Endothelial cell of umbilical vein (primary cell): ENCODE measurements around the gene TXNRD2. TPM values are rescaled to one million over a fixed set of nuclear protein-coding genes. Genes with fewer than 3 reads are reported as not detected.
"Not testable (repeated sequence)": the region's sequence is repeated elsewhere in the genome, so short reads cannot be mapped to it uniquely, and the experiment has no call there.

ENCODE experiments used
- BruUV-seq: library from RNA; stranded (reverse); fragments of 400-500 nt; replicated peaks from 2 replicates; lab custom pipeline; 2021; lab: Mats Ljungman, UMichigan
- CTCF ChIA-PET: fragments of 300-600, 350-600 bp; sonication (Branson Sonifier 250); formaldehyde crosslinking; loops from one replicate; lab custom pipeline; 2021; ENCODE audit warnings: antibody characterized with exemption, inconsistent platforms; lab: Charles Lee
- POLR2A ChIA-PET: fragments of 300-600, 350-600 bp; sonication (Branson Sonifier 250); formaldehyde crosslinking; loops from one replicate; lab custom pipeline; 2021; ENCODE audit warnings: antibody characterized with exemption, inconsistent platforms; lab: Charles Lee
- DNase-seq: peaks from one replicate; pipeline ENCODE4 v3.0.0-alpha.2; 2011; ENCODE audit warnings: low read depth, low spot score
- FAIRE-seq: peaks from 2 replicates; lab custom pipeline; 2011; peaks lifted over from hg19 to GRCh38; lab: Jason Lieb, UNC
- H2AFZ ChIP-seq: 2 replicates; pipeline ENCODE4 v1.6.0; 2012; ENCODE audit warnings: low read depth, low read length, control low read depth, inconsistent platforms
- H3K27ac ChIP-seq: 2 replicates; pipeline ENCODE4 v1.5.1; 2011; ENCODE audit warnings: low read depth, mild to moderate bottlenecking, control low read depth, low read length, moderate library complexity; ENCODE audit not compliant: insufficient read depth
- H3K27me3 ChIP-seq, 2 experiments: 2 replicates each; pipeline versions ENCODE4 v1.6.0 to v1.6.1; 2011; ENCODE audit warnings: low read length in 2 of 2, mixed read lengths in 1 of 2; ENCODE audit not compliant: control insufficient read depth in 2 of 2, insufficient read depth in 2 of 2
- H3K36me3 ChIP-seq, 2 experiments: 2 replicates in 1 of 2; 3 replicates in 1 of 2; pipeline ENCODE4 v1.5.1; 2011; ENCODE audit warnings: low read length in 2 of 2, mild to moderate bottlenecking in 1 of 2, moderate library complexity in 1 of 2; ENCODE audit not compliant: control insufficient read depth in 2 of 2, insufficient read depth in 2 of 2; ENCODE audit errors: extremely low read depth in 1 of 2
- H3K4me1 ChIP-seq: 3 replicates; pipeline ENCODE4 v1.5.1; 2011; ENCODE audit warnings: mild to moderate bottlenecking, low read length; ENCODE audit not compliant: control insufficient read depth, insufficient read depth; ENCODE audit errors: extremely low read depth
- H3K4me2 ChIP-seq: 2 replicates; pipeline ENCODE4 v1.6.1; 2011; ENCODE audit warnings: low read length, control low read depth, mixed read lengths; ENCODE audit not compliant: insufficient read depth
- H3K4me3 ChIP-seq, 3 experiments: fragments of 200-600 bp in 1 of 3; sonication (generic), shearing (Covaris generic) in 1 of 3; replicated peaks in 1 of 3; 2 replicates each; pipeline ENCODE4 v1.5.1; 2011 to 2016; ENCODE audit warnings: control low read depth in 3 of 3, low read length in 3 of 3, mild to moderate bottlenecking in 2 of 3, inconsistent platforms in 1 of 3, low read depth in 1 of 3, moderate library complexity in 1 of 3; ENCODE audit not compliant: insufficient read depth in 1 of 3
- H3K79me2 ChIP-seq: 2 replicates; pipeline ENCODE4 v1.6.0; 2012; ENCODE audit warnings: low read length, inconsistent platforms; ENCODE audit not compliant: control insufficient read depth, insufficient read depth
- H3K9ac ChIP-seq: replicated peaks from 2 replicates; pipeline ENCODE3; 2011; ENCODE audit warnings: low read length, control low read depth; ENCODE audit not compliant: insufficient read depth; ENCODE audit errors: extremely low read depth
- H3K9me1 ChIP-seq: replicated peaks from 3 replicates; pipeline ENCODE4 v1.6.0; 2011; ENCODE audit warnings: mild to moderate bottlenecking, low read length; ENCODE audit not compliant: control insufficient read depth, insufficient read depth; ENCODE audit errors: extremely low read depth
- H3K9me3 ChIP-seq: replicated peaks from 2 replicates; pipeline ENCODE4 v1.5.1; 2012; ENCODE audit warnings: low read length, inconsistent platforms; ENCODE audit not compliant: control insufficient read depth, insufficient read depth
- H4K20me1 ChIP-seq: replicated peaks from 2 replicates; pipeline ENCODE3; 2011; ENCODE audit warnings: mild to moderate bottlenecking, low read length; ENCODE audit not compliant: control insufficient read depth, insufficient read depth; ENCODE audit errors: extremely low read depth
- EZH2 ChIP-seq: IDR thresholded peaks from 2 replicates; pipeline ENCODE4 v1.6.1; 2012; ENCODE audit warnings: borderline replicate concordance, low read depth, mild to moderate bottlenecking, moderate library complexity, low read length, inconsistent platforms; ENCODE audit not compliant: severe bottlenecking
- FOS ChIP-seq: IDR thresholded peaks from 2 replicates; pipeline ENCODE4 v1.6.1; 2011; ENCODE audit warnings: mild to moderate bottlenecking, low read length, moderate library complexity, borderline replicate concordance; ENCODE audit not compliant: insufficient read depth
- GATA2 ChIP-seq: IDR thresholded peaks from 2 replicates; pipeline ENCODE4 v1.7.0; 2011; ENCODE audit warnings: low read depth, mild to moderate bottlenecking, moderate library complexity, mixed read lengths, low read length; ENCODE audit not compliant: insufficient read length, insufficient read depth
- JUN ChIP-seq: IDR thresholded peaks from 2 replicates; pipeline ENCODE4 v1.6.1; 2011; ENCODE audit warnings: borderline replicate concordance, low read depth; ENCODE audit not compliant: insufficient read length, insufficient read depth
- MYC ChIP-seq: IDR thresholded peaks from one replicate; pipeline ENCODE4 v1.6.1; 2011; ENCODE audit warnings: mild to moderate bottlenecking, low read depth, low read length
- POLR2A ChIP-seq: IDR thresholded peaks from 2 replicates; pipeline ENCODE4 v1.6.1; 2012; ENCODE audit warnings: low read depth, mild to moderate bottlenecking, control low read depth, low read length
- POLR2AphosphoS5 ChIP-seq: IDR thresholded peaks from 2 replicates; pipeline ENCODE4 v1.6.1; 2012; ENCODE audit warnings: low read depth, mild to moderate bottlenecking, control low read depth, low read length, moderate library complexity; ENCODE audit not compliant: insufficient read depth
- dilution Hi-C: fragments of 300-500 bp; cut with MboI; formaldehyde crosslinking; loops from one replicate; pipeline ENCODE4 v1.15.0; 2019; ENCODE audit warnings: low sequenced_read_pairs; ENCODE audit not compliant: extremely low pct_ligation_motif_present
- intact Hi-C: fragments of 100-400 bp; cut with micrococcal nuclease; formaldehyde crosslinking; loops from one replicate; pipeline ENCODE4 v1.10.0; 2022
- polyA plus RNA-seq, 4 experiments: library from polyadenylated mRNA; depleted of rRNA in 3 of 4; stranded (reverse) in 3 of 4; unstranded in 1 of 4; fragments of >200 nt; gene quantifications; 2 replicates each; pipeline versions ENCODE4 v1.2.1 to v1.2.3, GENCODE V29; 2011 to 2012; ENCODE audit warnings: missing spikeins in 1 of 4
- total RNA-seq: library from RNA; stranded (reverse); gene quantifications from 2 replicates; pipeline ENCODE4 v1.2.3, GENCODE V29; 2021
- TF ChIP-seq, protein P1 (sequence below), 2 donors: IDR thresholded peaks; 1 replicate in 1 of 2; 2 replicates in 1 of 2; pipeline ENCODE4 v1.5.1; 2011; ENCODE audit warnings: low read length in 2 of 2, mild to moderate bottlenecking in 2 of 2, moderate library complexity in 2 of 2, control low read depth in 1 of 2, inconsistent platforms in 1 of 2, low read depth in 1 of 2; ENCODE audit not compliant: insufficient read depth in 1 of 2; ENCODE audit errors: extremely low read depth in 1 of 2
- TF ChIP-seq, protein P2 (sequence below): IDR thresholded peaks from 2 replicates; pipeline ENCODE4 v1.6.1; 2011; ENCODE audit not compliant: insufficient read depth, insufficient read length

The TXNRD2 gene
- total and polyA plus RNA-seq, 2 donors (not counting 3 experiments of a cell fraction or from before 2014, with no cell fraction given) = 211 to 440 TPM

DNA sequence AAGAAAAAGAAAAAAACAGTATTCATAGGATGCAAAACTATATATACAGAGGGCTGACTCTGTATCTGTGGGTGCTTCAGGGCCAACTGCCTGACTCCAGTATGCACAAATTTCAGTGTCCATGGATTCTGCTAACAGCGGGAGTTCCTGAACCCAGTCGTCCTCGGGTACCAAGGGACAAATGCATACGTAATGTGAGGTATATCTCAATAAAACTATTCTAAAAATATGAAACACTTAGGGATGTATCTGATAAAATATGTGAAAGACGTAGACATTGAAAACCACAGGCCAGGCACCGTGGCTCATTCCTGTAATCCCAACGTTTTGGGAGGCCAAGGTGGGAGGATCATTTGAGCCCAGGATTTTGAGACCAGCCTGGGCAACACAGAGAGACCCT, 13.9 kb downstream of the TXNRD2 start:
- Histone ChIP-seq H3K27me3 (no peaks in the 10 kb centered on the region), H3K9ac (no peak overlapping the region), H3K79me2 (no peaks in the 10 kb centered on the region), H3K4me3 (no peak overlapping the region), H3K9me3 (no peaks in the 10 kb centered on the region), H3K4me2 (no peak overlapping the region), H4K20me1 (no peaks in the 10 kb centered on the region), H3K27ac (no peak overlapping the region), H3K36me3 (peaks cover 0 to 7% of the 10 kb centered on the region in 2 experiments), H3K4me1 (no peaks in the 10 kb centered on the region), H3K9me1 (no peaks in the 10 kb centered on the region), H2AFZ (no peak overlapping the region)
- no TSS peak for BruUV-seq
- ChIA-PET CTCF (no interaction called here), POLR2A (no interaction called here)
- intact Hi-C loops (no loop called here), dilution Hi-C loops (no loop called here)
- no peak for DNase-seq
- FAIRE-seq = peak; percentile 59
- TF ChIP-seq, protein P1, sequence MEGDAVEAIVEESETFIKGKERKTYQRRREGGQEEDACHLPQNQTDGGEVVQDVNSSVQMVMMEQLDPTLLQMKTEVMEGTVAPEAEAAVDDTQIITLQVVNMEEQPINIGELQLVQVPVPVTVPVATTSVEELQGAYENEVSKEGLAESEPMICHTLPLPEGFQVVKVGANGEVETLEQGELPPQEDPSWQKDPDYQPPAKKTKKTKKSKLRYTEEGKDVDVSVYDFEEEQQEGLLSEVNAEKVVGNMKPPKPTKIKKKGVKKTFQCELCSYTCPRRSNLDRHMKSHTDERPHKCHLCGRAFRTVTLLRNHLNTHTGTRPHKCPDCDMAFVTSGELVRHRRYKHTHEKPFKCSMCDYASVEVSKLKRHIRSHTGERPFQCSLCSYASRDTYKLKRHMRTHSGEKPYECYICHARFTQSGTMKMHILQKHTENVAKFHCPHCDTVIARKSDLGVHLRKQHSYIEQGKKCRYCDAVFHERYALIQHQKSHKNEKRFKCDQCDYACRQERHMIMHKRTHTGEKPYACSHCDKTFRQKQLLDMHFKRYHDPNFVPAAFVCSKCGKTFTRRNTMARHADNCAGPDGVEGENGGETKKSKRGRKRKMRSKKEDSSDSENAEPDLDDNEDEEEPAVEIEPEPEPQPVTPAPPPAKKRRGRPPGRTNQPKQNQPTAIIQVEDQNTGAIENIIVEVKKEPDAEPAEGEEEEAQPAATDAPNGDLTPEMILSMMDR (IDR thresholded peaks at IDR 0.05; ENCODE audit: extremely low read depth in 1 of 2, insufficient read depth in 1 of 2, low read depth in 1 of 2, low read length in 2 of 2) = no peak
- TF ChIP-seq MYC = no peak
- no peak for TF ChIP-seq EZH2
- no peak for TF ChIP-seq POLR2AphosphoS5
- TF ChIP-seq GATA2 = no peak
- TF ChIP-seq JUN = no peak
- TF ChIP-seq, protein P2, sequence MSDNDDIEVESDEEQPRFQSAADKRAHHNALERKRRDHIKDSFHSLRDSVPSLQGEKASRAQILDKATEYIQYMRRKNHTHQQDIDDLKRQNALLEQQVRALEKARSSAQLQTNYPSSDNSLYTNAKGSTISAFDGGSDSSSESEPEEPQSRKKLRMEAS = no peak
- no peak for TF ChIP-seq POLR2A
- no peak for TF ChIP-seq FOS

DNA sequence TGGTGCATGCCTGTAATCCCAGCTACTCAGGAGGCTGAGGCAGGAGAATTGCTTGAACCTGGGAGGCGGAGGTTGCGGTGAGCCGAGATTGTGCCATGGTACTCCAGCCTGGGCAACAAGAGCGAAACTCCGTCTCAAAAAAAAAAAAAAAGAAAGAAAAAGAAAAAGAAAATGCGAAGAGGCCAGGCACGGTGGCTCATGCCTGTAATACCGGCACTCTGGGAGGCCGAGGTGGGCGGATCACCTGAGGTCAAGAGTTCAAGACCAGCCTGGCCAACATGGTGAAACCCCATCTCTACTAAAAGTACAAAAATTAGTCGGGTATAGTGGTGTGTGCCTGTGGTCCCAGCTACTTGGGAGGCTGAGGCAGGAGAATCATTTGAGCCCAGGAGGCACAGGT, 15.6 kb downstream of the TXNRD2 start:
- H3K36me3 ChIP-seq, H3K79me2 ChIP-seq, BruUV-seq, POLR2A ChIA-PET, H3K9me1 ChIP-seq, H2AFZ ChIP-seq, H3K9me3 ChIP-seq, H3K4me2 ChIP-seq, H3K9ac ChIP-seq, H3K27ac ChIP-seq, FAIRE-seq, DNase-seq, H3K4me3 ChIP-seq, H3K27me3 ChIP-seq, intact Hi-C loops, dilution Hi-C loops, H3K4me1 ChIP-seq, H4K20me1 ChIP-seq: not testable (repeated sequence)
- CTCF ChIA-PET = interaction anchor here (2.1 kb wide), 1 partner anchor 16 kb away, joined by 11 read pairs; no protein-coding TSS in a partner anchor
